Adrenal gland (tissue), 5 donors: ENCODE data around the gene RAB34.

Experiments
- POLR2A ChIP-seq, 2 donors: fragments of 450-650 bp; IDR thresholded peaks; one replicate each; pipeline ENCODE4 v1.6.1; 2017; ENCODE audit warnings: antibody characterized with exemption in 2 of 2, mild to moderate bottlenecking in 2 of 2, moderate library complexity in 1 of 2
- TF ChIP-seq, protein P1 (sequence below), 6 experiments: fragments of 450-650 bp in 4 of 6; fragments of 200-600 bp in 2 of 6; sonication (generic) in 1 of 6; IDR thresholded peaks; 1 replicate in 5 of 6; 2 replicates in 1 of 6; pipeline versions ENCODE4 v1.5.1 to v1.8.0; 2016 to 2021; ENCODE audit warnings: antibody characterized with exemption in 6 of 6, mild to moderate bottlenecking in 2 of 6, moderate library complexity in 1 of 6
- donor health status: DM: no; HTN: no; CAD: no.

DNA sequence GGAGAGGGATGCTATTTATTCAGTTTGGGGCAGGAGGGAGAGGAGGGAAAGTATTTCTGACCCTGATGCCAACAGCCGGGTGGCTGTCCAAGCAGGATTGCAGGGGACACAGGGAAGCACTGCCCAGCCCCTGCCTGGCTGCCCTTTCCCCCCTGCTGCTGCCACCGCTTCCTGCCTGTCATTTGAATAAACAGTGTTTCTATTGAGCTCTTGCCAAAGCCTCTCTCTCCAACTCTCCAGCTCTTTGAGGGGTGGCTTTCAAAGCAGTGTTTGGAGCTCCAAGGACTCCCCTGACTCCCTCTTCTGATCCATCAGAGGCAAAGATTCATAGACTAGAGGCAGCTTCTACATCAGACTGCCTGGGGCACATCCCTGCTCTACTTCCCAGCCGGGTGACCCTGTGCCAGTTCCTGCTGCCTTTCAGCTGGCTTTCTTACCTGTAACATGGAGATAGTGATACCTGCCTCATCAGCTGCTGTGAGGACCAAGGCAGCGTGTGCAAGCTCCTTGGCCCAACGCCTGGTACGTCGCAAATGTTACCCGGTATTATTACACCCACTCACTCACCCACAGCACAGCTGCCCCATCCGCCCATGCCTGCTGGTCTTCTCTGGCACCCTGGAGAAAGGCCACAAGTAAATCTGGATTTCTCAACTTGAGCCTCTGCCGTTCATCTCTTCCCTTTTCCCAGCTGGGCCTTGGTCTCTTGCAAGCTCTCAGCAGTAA, 15.5 kb downstream of the RAB34 start:
- TF ChIP-seq, protein P1, sequence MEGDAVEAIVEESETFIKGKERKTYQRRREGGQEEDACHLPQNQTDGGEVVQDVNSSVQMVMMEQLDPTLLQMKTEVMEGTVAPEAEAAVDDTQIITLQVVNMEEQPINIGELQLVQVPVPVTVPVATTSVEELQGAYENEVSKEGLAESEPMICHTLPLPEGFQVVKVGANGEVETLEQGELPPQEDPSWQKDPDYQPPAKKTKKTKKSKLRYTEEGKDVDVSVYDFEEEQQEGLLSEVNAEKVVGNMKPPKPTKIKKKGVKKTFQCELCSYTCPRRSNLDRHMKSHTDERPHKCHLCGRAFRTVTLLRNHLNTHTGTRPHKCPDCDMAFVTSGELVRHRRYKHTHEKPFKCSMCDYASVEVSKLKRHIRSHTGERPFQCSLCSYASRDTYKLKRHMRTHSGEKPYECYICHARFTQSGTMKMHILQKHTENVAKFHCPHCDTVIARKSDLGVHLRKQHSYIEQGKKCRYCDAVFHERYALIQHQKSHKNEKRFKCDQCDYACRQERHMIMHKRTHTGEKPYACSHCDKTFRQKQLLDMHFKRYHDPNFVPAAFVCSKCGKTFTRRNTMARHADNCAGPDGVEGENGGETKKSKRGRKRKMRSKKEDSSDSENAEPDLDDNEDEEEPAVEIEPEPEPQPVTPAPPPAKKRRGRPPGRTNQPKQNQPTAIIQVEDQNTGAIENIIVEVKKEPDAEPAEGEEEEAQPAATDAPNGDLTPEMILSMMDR (IDR thresholded peaks at IDR 0.05): no peak
- TF ChIP-seq POLR2A (IDR thresholded peaks at IDR 0.05): no peak
